IMR-90 (cell line): ENCODE data around the gene PCSK6. TPM values are rescaled to one million over a fixed set of nuclear protein-coding genes. Genes with fewer than 3 reads are reported as not detected.

Experiments
- ATAC-seq: fragments of 200-7000 bp; cut with Tn5 transposase; 2 replicates; pipeline ENCODE4 v1.9.1; 2020; ENCODE audit warnings: low read depth, mild to moderate bottlenecking, moderate library complexity
- BruUV-seq: library from RNA; stranded (reverse); fragments of 400-500 nt; replicated peaks from 2 replicates; lab custom pipeline; 2021; lab: Mats Ljungman, UMichigan
- CTCF ChIA-PET: fragments of 300-600 bp; formaldehyde crosslinking; extraction: SDS; loops from one replicate; lab custom pipeline; 2021; ENCODE audit warnings: antibody characterized with exemption; lab: Yijun Ruan, JAX
- POLR2A ChIA-PET: fragments of 300-600 bp; sonication (Branson Sonifier 250); formaldehyde crosslinking; loops from one replicate; lab custom pipeline; 2022; ENCODE audit warnings: antibody characterized with exemption; ENCODE audit not compliant: unreplicated experiment; lab: Charles Lee
- DNase-seq: peaks from one replicate; pipeline ENCODE4 v3.0.0; 2013
- H2AFZ ChIP-seq: replicated peaks from 2 replicates; pipeline ENCODE3; 2013; ENCODE audit warnings: low read length, mild to moderate bottlenecking; ENCODE audit not compliant: poor library complexity
- H2AK5ac ChIP-seq: 2 replicates; pipeline ENCODE4 v1.6.1; 2013; ENCODE audit warnings: low read depth, low read length, inconsistent platforms
- H2AK9ac ChIP-seq: replicated peaks from 2 replicates; pipeline ENCODE3; 2013; ENCODE audit warnings: mild to moderate bottlenecking, low read depth, low read length, moderate library complexity; ENCODE audit not compliant: poor library complexity
- H2BK120ac ChIP-seq: 2 replicates; pipeline ENCODE4 v1.6.1; 2013; ENCODE audit warnings: low read depth, low read length, inconsistent platforms
- H2BK15ac ChIP-seq: 3 replicates; pipeline ENCODE4 v1.6.1; 2013; ENCODE audit warnings: low read depth, low read length, inconsistent platforms
- H2BK20ac ChIP-seq: 2 replicates; pipeline ENCODE4 v1.6.1; 2013; ENCODE audit warnings: low read depth, mild to moderate bottlenecking, inconsistent platforms, low read length, moderate library complexity
- H2BK5ac ChIP-seq: 2 replicates; pipeline ENCODE4 v1.6.1; 2013; ENCODE audit warnings: mild to moderate bottlenecking, low read depth, low read length, inconsistent platforms; ENCODE audit not compliant: poor library complexity, severe bottlenecking
- H3K14ac ChIP-seq: replicated peaks from 2 replicates; pipeline ENCODE4 v1.6.1; 2013; ENCODE audit warnings: low read depth, low read length, inconsistent platforms
- H3K18ac ChIP-seq: 2 replicates; pipeline ENCODE4 v1.6.1; 2013; ENCODE audit warnings: low read depth, low read length, control low read depth
- H3K23ac ChIP-seq: 2 replicates; pipeline ENCODE4 v1.6.1; 2013; ENCODE audit warnings: low read depth, low read length, inconsistent platforms
- H3K27ac ChIP-seq: 2 replicates; pipeline ENCODE4 v1.5.1; 2013; ENCODE audit warnings: mild to moderate bottlenecking, control low read depth, low read length; ENCODE audit not compliant: insufficient read depth
- H3K27me3 ChIP-seq: 2 replicates; pipeline ENCODE4 v1.6.1; 2013; ENCODE audit warnings: low read length; ENCODE audit not compliant: control insufficient read depth, insufficient read depth
- H3K36me3 ChIP-seq: 2 replicates; pipeline ENCODE4 v1.6.1; 2013; ENCODE audit warnings: low read length, mixed read lengths; ENCODE audit not compliant: control insufficient read depth, insufficient read depth
- H3K4ac ChIP-seq: 2 replicates; pipeline ENCODE4 v1.6.1; 2013; ENCODE audit warnings: low read depth, low read length, inconsistent platforms
- H3K4me1 ChIP-seq: 2 replicates; pipeline ENCODE4 v1.6.1; 2013; ENCODE audit warnings: low read length, mixed read lengths; ENCODE audit not compliant: control insufficient read depth, insufficient read depth
- H3K4me2 ChIP-seq: 2 replicates; pipeline ENCODE4 v1.6.1; 2013; ENCODE audit warnings: low read depth, mild to moderate bottlenecking, control low read depth, low read length, moderate library complexity
- H3K4me3 ChIP-seq: 2 replicates; pipeline ENCODE4 v1.5.1; 2013; ENCODE audit warnings: low read depth, mild to moderate bottlenecking, control low read depth, low read length, moderate library complexity; ENCODE audit not compliant: insufficient read depth
- H3K56ac ChIP-seq: 2 replicates; pipeline ENCODE4 v1.6.1; 2013; ENCODE audit warnings: low read length, inconsistent platforms; ENCODE audit not compliant: insufficient read depth; ENCODE audit errors: extremely low read depth
- H3K79me1 ChIP-seq, 2 experiments: 2 replicates each; pipeline ENCODE4 v1.6.1; 2013; ENCODE audit warnings: low read length in 2 of 2, inconsistent platforms in 1 of 2, low read depth in 1 of 2
- H3K9ac ChIP-seq: 2 replicates; pipeline ENCODE4 v1.6.1; 2013; ENCODE audit warnings: low read depth, low read length, control low read depth
- H3K9me1 ChIP-seq: 2 replicates; pipeline ENCODE4 v1.6.1; 2013; ENCODE audit warnings: low read length, inconsistent platforms; ENCODE audit not compliant: insufficient read depth
- H3K9me3 ChIP-seq: 2 replicates; pipeline ENCODE4 v1.6.1; 2013; ENCODE audit warnings: low read length; ENCODE audit not compliant: control insufficient read depth, insufficient read depth
- H4K20me1 ChIP-seq: 2 replicates; pipeline ENCODE4 v1.6.1; 2013; ENCODE audit warnings: low read length, inconsistent platforms; ENCODE audit not compliant: insufficient read depth
- H4K5ac ChIP-seq: 2 replicates; pipeline ENCODE4 v1.6.1; 2013; ENCODE audit warnings: mild to moderate bottlenecking, low read depth, low read length, control low read depth
- H4K8ac ChIP-seq, 2 experiments: 2 replicates each; pipeline ENCODE4 v1.6.1; 2013; ENCODE audit warnings: low read depth in 2 of 2, low read length in 2 of 2, control low read depth in 1 of 2, inconsistent platforms in 1 of 2
- H4K91ac ChIP-seq: 2 replicates; pipeline ENCODE4 v1.6.1; 2013; ENCODE audit warnings: low read depth, low read length, inconsistent platforms; ENCODE audit not compliant: insufficient read depth
- FOS ChIP-seq: fragments of 150-350 bp; IDR thresholded peaks from 2 replicates; pipeline ENCODE4 v1.6.1; 2016; ENCODE audit warnings: low read depth, low read length
- MAFK ChIP-seq: IDR thresholded peaks from 2 replicates; pipeline ENCODE4 v1.6.1; 2012; ENCODE audit warnings: low read depth, low read length, improper control_type of control experiment
- RCOR1 ChIP-seq: IDR thresholded peaks from 2 replicates; pipeline ENCODE4 v1.6.1; 2012; ENCODE audit warnings: mild to moderate bottlenecking, low read length, improper control_type of control experiment; ENCODE audit not compliant: insufficient replicate concordance
- SMC3 ChIP-seq: fragments of 150-350 bp; IDR thresholded peaks from 2 replicates; pipeline ENCODE4 v1.6.1; 2016; ENCODE audit warnings: low read depth, mild to moderate bottlenecking, antibody characterized with exemption, low read length, moderate library complexity
- whole genome bisulfite sequencing, 2 experiments: methylation state at CpG; one replicate each; pipeline versions ENCODE4 v1.1.5 to v1.1.7; 2013; ENCODE audit warnings: missing lambda C conversion rate in 2 of 2; ENCODE audit not compliant: insufficient read length in 1 of 2; ENCODE audit errors: extremely low coverage in 2 of 2; 5-methylcytosine and 5-hydroxymethylcytosine counted together
- dilution Hi-C: fragments of 300-500 bp; cut with HindIII; formaldehyde crosslinking; loops from one replicate; pipeline ENCODE4 v1.14.3; 2018; ENCODE audit warnings: low sequenced_read_pairs; ENCODE audit not compliant: unreplicated experiment
- in situ Hi-C: fragments of 300-500 bp; cut with MboI; formaldehyde crosslinking; loops from 3 replicates; pipeline ENCODE4 v1.14.3; 2019; ENCODE audit warnings: low sequenced_read_pairs, inconsistent platforms, mixed read lengths
- intact Hi-C: fragments of 100-400 bp; cut with micrococcal nuclease; formaldehyde crosslinking; loops from 2 replicates; pipeline ENCODE4 v1.10.0; 2022
- polyA plus RNA-seq, 3 experiments: library from polyadenylated mRNA; depleted of rRNA; stranded (reverse); fragments of >200 nt; gene quantifications; 2 replicates each; pipeline ENCODE4 v1.2.3, GENCODE V29; 2012; ENCODE audit warnings: low replicate concordance in 1 of 3
- total RNA-seq: library from RNA; depleted of rRNA; stranded (reverse); fragments of >200 nt; gene quantifications from 2 replicates; pipeline ENCODE4 v1.2.3, GENCODE V29; 2012

Gene PCSK6
- total and polyA plus RNA-seq, 2 of the 4 experiments (the other 2 are of a cell fraction), result not detected

- Histone ChIP-seq H2AK9ac (no peak overlapping the region), H2AFZ (no peak overlapping the region), H2BK20ac (no peak overlapping the region), H2AK5ac (no peak overlapping the region), H3K9me1 (no peaks in the 10 kb centered on the region), H3K79me1 (no peaks in the 10 kb centered on the region), H3K23ac (no peak overlapping the region), H2BK15ac (no peak overlapping the region), H3K9ac (no peak overlapping the region), H4K8ac (no peak overlapping the region), H3K9me3 (no peaks in the 10 kb centered on the region), H3K14ac (no peak overlapping the region), H3K36me3 (no peaks in the 10 kb centered on the region), H4K5ac (no peak overlapping the region), H3K4me1 (no peaks in the 10 kb centered on the region), H3K4ac (no peak overlapping the region), H3K27ac (no peak overlapping the region), H3K4me3 (no peak overlapping the region), H3K4me2 (no peak overlapping the region), H3K27me3 (peaks cover 20% of the 10 kb centered on the region; the same call in 1 of the 2 replicates), H2BK120ac (no peak overlapping the region), H3K18ac (no peak overlapping the region), H4K20me1 (no peaks in the 10 kb centered on the region), H2BK5ac (no peak overlapping the region), H3K56ac (no peak overlapping the region), H4K91ac (no peak overlapping the region)
- BruUV-seq, result no TSS peak
- CTCF ChIA-PET, result no interaction called here
- POLR2A ChIA-PET, result no interaction called here
- 42% methylated on average over 5 of the region's 23 CpGs; no CpG with 5 or more reads in 1 of the 2 experiments for WGBS, 2 experiments
- in situ Hi-C loops (no loop called here), dilution Hi-C loops (no loop called here), intact Hi-C loops (no loop called here)
- TF ChIP-seq RCOR1, result no peak
- no peak for TF ChIP-seq FOS
- no peak for TF ChIP-seq MAFK
- no peak for TF ChIP-seq SMC3
- DNase-seq, result no peak
- ATAC-seq, result no peak
Measured at GRCh38 chr15:101407966-101408775, 81.3 kb downstream of the PCSK6 start.
